GM23338 (cell line): ENCODE results near the gene CMC4. TPM values are rescaled to one million over a fixed set of nuclear protein-coding genes. Genes with fewer than 3 reads are reported as not detected.

Experiments
- ATAC-seq: fragments of 200-7000 bp; cut with Tn5 transposase; 3 replicates; pipeline ENCODE4 v1.9.1; 2020
- DNase-seq: peaks from one replicate; pipeline ENCODE4 v3.0.0-alpha.2; 2015; ENCODE audit warnings: low spot score
- H2AFZ ChIP-seq: fragments of 200-600 bp; sonication (generic); 2 replicates; pipeline ENCODE4 v1.8.0; 2016; ENCODE audit warnings: antibody characterized with exemption, mild to moderate bottlenecking, moderate library complexity
- H3F3A ChIP-seq: fragments of 200-600 bp; sonication (generic); replicated peaks from 2 replicates; pipeline ENCODE4 v1.8.0; 2017; ENCODE audit warnings: antibody characterized with exemption, mixed run types, low read depth
- H3K27ac ChIP-seq: fragments of 200-600 bp; sonication (generic); 2 replicates; pipeline ENCODE4 v1.6.1; 2016; ENCODE audit warnings: low read depth
- H3K27me3 ChIP-seq: fragments of 200-600 bp; sonication (generic); 2 replicates; pipeline ENCODE4 v1.8.0; 2016; ENCODE audit warnings: mild to moderate bottlenecking, mixed run types, moderate library complexity; ENCODE audit not compliant: insufficient read depth
- H3K36me3 ChIP-seq: fragments of 200-600 bp; sonication (generic); 2 replicates; pipeline ENCODE4 v1.8.0; 2016; ENCODE audit warnings: mild to moderate bottlenecking; ENCODE audit not compliant: insufficient read depth
- H3K4me1 ChIP-seq: fragments of 200-600 bp; sonication (generic); 2 replicates; pipeline ENCODE4 v1.8.0; 2016; ENCODE audit warnings: mild to moderate bottlenecking, moderate library complexity; ENCODE audit not compliant: insufficient read depth
- H3K4me2 ChIP-seq: fragments of 200-600 bp; sonication (generic); 2 replicates; pipeline ENCODE4 v1.7.1; 2017; ENCODE audit warnings: mixed run types
- H3K4me3 ChIP-seq: fragments of 200-600 bp; sonication (generic); 2 replicates; pipeline ENCODE4 v1.6.1; 2016; ENCODE audit warnings: mixed run types
- H3K79me2 ChIP-seq: fragments of 200-600 bp; sonication (generic); replicated peaks from 2 replicates; pipeline ENCODE4 v1.8.0; 2017; ENCODE audit warnings: mild to moderate bottlenecking; ENCODE audit not compliant: insufficient read depth
- H3K9me2 ChIP-seq: fragments of 200-600 bp; sonication (generic); 2 replicates; pipeline ENCODE4 v1.8.0; 2017; ENCODE audit not compliant: insufficient read depth
- H4K20me1 ChIP-seq: fragments of 200-600 bp; sonication (generic); replicated peaks from 2 replicates; pipeline ENCODE4 v1.8.0; 2017; ENCODE audit warnings: mild to moderate bottlenecking; ENCODE audit not compliant: insufficient read depth
- H3K27ac Mint-ChIP-seq: 2 replicates; pipeline ENCODE4 v1.8.0; 2020; ENCODE audit warnings: inconsistent platforms, mild to moderate bottlenecking, moderate library complexity, mixed read lengths
- H3K27me3 Mint-ChIP-seq: 3 replicates; pipeline ENCODE4 v1.8.0; 2022; ENCODE audit warnings: low read depth, mild to moderate bottlenecking, moderate library complexity, mixed read lengths, inconsistent platforms; ENCODE audit not compliant: insufficient read depth, poor library complexity
- H3K36me3 Mint-ChIP-seq: 3 replicates; pipeline ENCODE4 v1.8.0; 2021; ENCODE audit warnings: low read depth, mild to moderate bottlenecking, inconsistent platforms, moderate library complexity, mixed read lengths
- H3K4me1 Mint-ChIP-seq: 3 replicates; pipeline ENCODE4 v1.8.0; 2020; ENCODE audit warnings: mild to moderate bottlenecking, inconsistent platforms, mixed read lengths
- H3K4me3 Mint-ChIP-seq: 3 replicates; pipeline ENCODE4 v1.8.0; 2021; ENCODE audit warnings: moderate library complexity, mild to moderate bottlenecking, inconsistent platforms, mixed read lengths
- H3K9me3 Mint-ChIP-seq: 3 replicates; pipeline ENCODE4 v1.8.0; 2020; ENCODE audit warnings: moderate library complexity, mild to moderate bottlenecking, inconsistent platforms, mixed read lengths
- CREB1 ChIP-seq: fragments of 250-450 bp; sonication (Bioruptor Pico); IDR thresholded peaks from 2 replicates; pipeline ENCODE4 v1.5.0; 2020; ENCODE audit warnings: low read depth, mild to moderate bottlenecking, moderate library complexity
- EZH2phosphoT487 ChIP-seq: fragments of 200-600 bp; sonication (generic); IDR thresholded peaks from one replicate; pipeline ENCODE4 v1.8.1; 2018; ENCODE audit warnings: antibody characterized with exemption; ENCODE audit not compliant: unreplicated experiment
- JUNB ChIP-seq: IDR thresholded peaks from one replicate; pipeline ENCODE4 v1.6.1; 2016; ENCODE audit warnings: antibody characterized with exemption; ENCODE audit not compliant: unreplicated experiment
- NANOG ChIP-seq: IDR thresholded peaks from 2 replicates; pipeline ENCODE4 v1.6.1; 2016; ENCODE audit warnings: antibody characterized with exemption, borderline replicate concordance
- STAT1 ChIP-seq: IDR thresholded peaks from one replicate; pipeline ENCODE4 v1.6.1; 2016; ENCODE audit warnings: antibody characterized with exemption; ENCODE audit not compliant: unreplicated experiment
- ZNF114 ChIP-seq: fragments of 250-450 bp; sonication (Bioruptor Pico); IDR thresholded peaks from 2 replicates; pipeline ENCODE4 v1.5.0; 2020; ENCODE audit warnings: mild to moderate bottlenecking, moderate library complexity
- ZNF331 ChIP-seq: fragments of 250-450 bp; sonication (Bioruptor Pico); IDR thresholded peaks from 2 replicates; pipeline ENCODE4 v1.5.0; 2020; ENCODE audit warnings: low read depth, mild to moderate bottlenecking, moderate library complexity
- polyA plus RNA-seq: library from polyadenylated mRNA; unstranded; fragments of >200 nt; fragmentation: Nextera tagmentation; extraction: Ambion mirVana; gene quantifications from 2 replicates; pipeline ENCODE4 v1.2.1, GENCODE V29; 2016
- total RNA-seq: library from RNA; depleted of rRNA; stranded (reverse); fragments of >200 nt; shearing (Covaris generic); gene quantifications from 2 replicates; pipeline ENCODE4 v1.2.3, GENCODE V29; 2014
- TF ChIP-seq, protein P1 (sequence below): IDR thresholded peaks from 2 replicates; pipeline ENCODE4 v1.6.1; 2016; ENCODE audit warnings: antibody characterized with exemption
- TF ChIP-seq, protein P2 (sequence below): IDR thresholded peaks from one replicate; pipeline ENCODE4 v1.6.1; 2018; ENCODE audit warnings: antibody characterized with exemption; ENCODE audit not compliant: unreplicated experiment
- TF ChIP-seq, protein P3 (sequence below), 2 experiments: fragments of 200-600 bp in 1 of 2; sonication (generic) in 1 of 2; conservative IDR thresholded peaks; 2 replicates each; pipeline versions ENCODE4 v1.5.1 to v1.6.1; 2016 to 2017; ENCODE audit warnings: antibody characterized with exemption in 2 of 2, low read depth in 2 of 2, mild to moderate bottlenecking in 2 of 2, moderate library complexity in 1 of 2

Gene CMC4
- total and polyA plus RNA-seq, 2 experiments from 2014 or later = 9.9 to 16.3 TPM

DNA sequence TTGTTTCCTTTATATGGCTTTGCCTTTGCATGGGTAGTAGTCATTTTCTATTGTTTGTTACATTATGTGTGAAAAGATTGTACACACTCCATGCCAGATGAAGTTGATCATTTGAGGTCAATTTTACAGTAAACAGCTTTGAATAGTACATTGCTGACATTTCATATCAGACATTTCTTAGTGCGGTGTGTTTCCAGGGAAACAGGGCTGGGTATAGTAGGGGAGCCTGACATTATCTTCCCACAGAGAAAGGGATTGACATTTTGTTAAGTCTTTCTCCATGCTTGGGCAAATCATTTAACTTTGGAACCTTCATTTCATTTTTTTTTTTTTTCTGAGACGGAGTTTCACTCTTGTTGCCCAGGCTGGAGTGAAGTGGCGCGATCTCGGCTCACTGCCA is 39.3 kb downstream of the CMC4 start:
- H3F3A ChIP-seq = no peaks in the 10 kb centered on the region
- Mint-ChIP-seq H3K27ac (no peak overlapping the region), H3K27me3 (peaks cover 2% of the 10 kb centered on the region), H3K4me3 (no peak overlapping the region), H3K36me3 (peaks cover 23% of the 10 kb centered on the region; the same call in 2 of the 3 replicates), H3K9me3 (peaks cover 11% of the 10 kb centered on the region; the same call in 2 of the 3 replicates), H3K4me1 (peaks cover 7% of the 10 kb centered on the region; the same call in 1 of the 3 replicates)
- DNase-seq (no peak), ATAC-seq (no peak)
- H4K20me1 ChIP-seq = no peaks in the 10 kb centered on the region
- H3K4me3 ChIP-seq = no peak overlapping the region
- H3K4me1 ChIP-seq = 0 out of 2 replicates have a peak, but pooled peaks cover 4% of the 10 kb centered on the region
- H3K79me2 ChIP-seq = peaks cover 43% of the 10 kb centered on the region
- peaks cover 6% of the 10 kb centered on the region; the same call in 1 of the 2 replicates for H3K36me3 ChIP-seq
- H3K27ac ChIP-seq = no peak overlapping the region
- H3K9me2 ChIP-seq = no peaks in the 10 kb centered on the region
- no peaks in the 10 kb centered on the region for H3K27me3 ChIP-seq
- no peak overlapping the region for H2AFZ ChIP-seq
- TF ChIP-seq, protein P1, sequence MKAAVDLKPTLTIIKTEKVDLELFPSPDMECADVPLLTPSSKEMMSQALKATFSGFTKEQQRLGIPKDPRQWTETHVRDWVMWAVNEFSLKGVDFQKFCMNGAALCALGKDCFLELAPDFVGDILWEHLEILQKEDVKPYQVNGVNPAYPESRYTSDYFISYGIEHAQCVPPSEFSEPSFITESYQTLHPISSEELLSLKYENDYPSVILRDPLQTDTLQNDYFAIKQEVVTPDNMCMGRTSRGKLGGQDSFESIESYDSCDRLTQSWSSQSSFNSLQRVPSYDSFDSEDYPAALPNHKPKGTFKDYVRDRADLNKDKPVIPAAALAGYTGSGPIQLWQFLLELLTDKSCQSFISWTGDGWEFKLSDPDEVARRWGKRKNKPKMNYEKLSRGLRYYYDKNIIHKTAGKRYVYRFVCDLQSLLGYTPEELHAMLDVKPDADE = no peak
- TF ChIP-seq ZNF114 (no peak), EZH2phosphoT487 (no peak), JUNB (no peak), NANOG (no peak)
- TF ChIP-seq, protein P2, sequence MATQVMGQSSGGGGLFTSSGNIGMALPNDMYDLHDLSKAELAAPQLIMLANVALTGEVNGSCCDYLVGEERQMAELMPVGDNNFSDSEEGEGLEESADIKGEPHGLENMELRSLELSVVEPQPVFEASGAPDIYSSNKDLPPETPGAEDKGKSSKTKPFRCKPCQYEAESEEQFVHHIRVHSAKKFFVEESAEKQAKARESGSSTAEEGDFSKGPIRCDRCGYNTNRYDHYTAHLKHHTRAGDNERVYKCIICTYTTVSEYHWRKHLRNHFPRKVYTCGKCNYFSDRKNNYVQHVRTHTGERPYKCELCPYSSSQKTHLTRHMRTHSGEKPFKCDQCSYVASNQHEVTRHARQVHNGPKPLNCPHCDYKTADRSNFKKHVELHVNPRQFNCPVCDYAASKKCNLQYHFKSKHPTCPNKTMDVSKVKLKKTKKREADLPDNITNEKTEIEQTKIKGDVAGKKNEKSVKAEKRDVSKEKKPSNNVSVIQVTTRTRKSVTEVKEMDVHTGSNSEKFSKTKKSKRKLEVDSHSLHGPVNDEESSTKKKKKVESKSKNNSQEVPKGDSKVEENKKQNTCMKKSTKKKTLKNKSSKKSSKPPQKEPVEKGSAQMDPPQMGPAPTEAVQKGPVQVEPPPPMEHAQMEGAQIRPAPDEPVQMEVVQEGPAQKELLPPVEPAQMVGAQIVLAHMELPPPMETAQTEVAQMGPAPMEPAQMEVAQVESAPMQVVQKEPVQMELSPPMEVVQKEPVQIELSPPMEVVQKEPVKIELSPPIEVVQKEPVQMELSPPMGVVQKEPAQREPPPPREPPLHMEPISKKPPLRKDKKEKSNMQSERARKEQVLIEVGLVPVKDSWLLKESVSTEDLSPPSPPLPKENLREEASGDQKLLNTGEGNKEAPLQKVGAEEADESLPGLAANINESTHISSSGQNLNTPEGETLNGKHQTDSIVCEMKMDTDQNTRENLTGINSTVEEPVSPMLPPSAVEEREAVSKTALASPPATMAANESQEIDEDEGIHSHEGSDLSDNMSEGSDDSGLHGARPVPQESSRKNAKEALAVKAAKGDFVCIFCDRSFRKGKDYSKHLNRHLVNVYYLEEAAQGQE = no peak
- no peak overlapping the region for H3K4me2 ChIP-seq

DNA sequence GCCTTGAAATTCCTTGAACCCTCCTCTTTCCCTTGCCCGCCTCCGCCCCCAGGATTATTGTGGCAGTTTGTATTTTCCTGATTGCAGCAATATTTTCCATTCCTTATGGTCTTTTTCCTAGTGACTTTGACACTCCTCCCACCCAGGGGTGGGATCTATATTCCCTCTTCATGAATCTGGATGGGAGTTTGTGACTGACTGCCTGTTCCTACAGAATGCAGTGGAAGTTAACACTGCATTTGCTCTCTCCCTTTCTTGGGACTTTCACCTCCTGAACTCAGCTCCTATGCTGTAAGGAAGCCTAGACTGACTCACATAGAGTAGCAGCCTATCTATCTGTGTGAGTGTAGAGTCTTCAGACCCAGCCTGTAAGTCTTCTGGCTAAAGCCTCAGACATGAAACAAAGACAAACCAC is 42.1 kb downstream of the CMC4 start:
- no peak overlapping the region for H2AFZ ChIP-seq
- TF ChIP-seq ZNF331 (no peak), ZNF114 (no peak), STAT1 (no peak), JUNB (no peak), EZH2phosphoT487 (no peak), CREB1 (CRISPR knock-in tag) (no peak), NANOG (no peak)
- TF ChIP-seq, protein P3, sequence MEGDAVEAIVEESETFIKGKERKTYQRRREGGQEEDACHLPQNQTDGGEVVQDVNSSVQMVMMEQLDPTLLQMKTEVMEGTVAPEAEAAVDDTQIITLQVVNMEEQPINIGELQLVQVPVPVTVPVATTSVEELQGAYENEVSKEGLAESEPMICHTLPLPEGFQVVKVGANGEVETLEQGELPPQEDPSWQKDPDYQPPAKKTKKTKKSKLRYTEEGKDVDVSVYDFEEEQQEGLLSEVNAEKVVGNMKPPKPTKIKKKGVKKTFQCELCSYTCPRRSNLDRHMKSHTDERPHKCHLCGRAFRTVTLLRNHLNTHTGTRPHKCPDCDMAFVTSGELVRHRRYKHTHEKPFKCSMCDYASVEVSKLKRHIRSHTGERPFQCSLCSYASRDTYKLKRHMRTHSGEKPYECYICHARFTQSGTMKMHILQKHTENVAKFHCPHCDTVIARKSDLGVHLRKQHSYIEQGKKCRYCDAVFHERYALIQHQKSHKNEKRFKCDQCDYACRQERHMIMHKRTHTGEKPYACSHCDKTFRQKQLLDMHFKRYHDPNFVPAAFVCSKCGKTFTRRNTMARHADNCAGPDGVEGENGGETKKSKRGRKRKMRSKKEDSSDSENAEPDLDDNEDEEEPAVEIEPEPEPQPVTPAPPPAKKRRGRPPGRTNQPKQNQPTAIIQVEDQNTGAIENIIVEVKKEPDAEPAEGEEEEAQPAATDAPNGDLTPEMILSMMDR (conservative IDR thresholded peaks at IDR 0.05; ENCODE audit: low read depth in 2 of 2) = no peak
- TF ChIP-seq, protein P1 = no peak
- TF ChIP-seq, protein P2 = no peak

More for the DNA sequence above, 42.1 kb downstream of the CMC4 start:
- H3K9me3 Mint-ChIP-seq = no peaks in the 10 kb centered on the region; the same call in 2 of the 3 replicates
- Histone ChIP-seq H3K36me3 (no peaks in the 10 kb centered on the region), H4K20me1 (no peaks in the 10 kb centered on the region), H3K4me2 (no peak overlapping the region), H3K79me2 (peaks cover 43% of the 10 kb centered on the region), H3K4me1 (0 out of 2 replicates have a peak, but pooled peaks cover 4% of the 10 kb centered on the region), H3K27ac (no peak overlapping the region), H3K27me3 (no peaks in the 10 kb centered on the region), H3K4me3 (no peak overlapping the region), H3F3A (no peaks in the 10 kb centered on the region), H3K9me2 (no peaks in the 10 kb centered on the region)
- peaks cover 7% of the 10 kb centered on the region for H3K27me3 Mint-ChIP-seq
- DNase-seq = no peak
- peaks cover 7% of the 10 kb centered on the region; the same call in 1 of the 3 replicates for H3K4me1 Mint-ChIP-seq
- no peak overlapping the region for H3K4me3 Mint-ChIP-seq
- no peaks in the 10 kb centered on the region for H3K36me3 Mint-ChIP-seq
- no peak overlapping the region; the same call in 1 of the 2 replicates for H3K27ac Mint-ChIP-seq
- no peak for ATAC-seq
